Measurements from ENCODE around the gene TMEM225B.

GRCh38 chr7:99601656-99602310 is 3.7 kb downstream of the TMEM225B start:
- peak; percentile 35 for TF ChIP-seq CTCF (conservative IDR thresholded peaks at IDR 0.05; ENCODE audit: low read depth, low read length)
- no peak for TF ChIP-seq EZH2 (IDR thresholded peaks at IDR 0.05; ENCODE audit: low read length, unreplicated experiment)

Data from PC-3 (cell line).